ENCODE results near the gene PTPN23. TPM values are rescaled to one million over a fixed set of nuclear protein-coding genes. Genes with fewer than 3 reads are reported as not detected.

The PTPN23 gene
- total and polyA plus RNA-seq, 2 of the 13 experiments (the other 11 are each of a cell fraction or from before 2014, with no cell fraction given) = 2.3 to 3.7 TPM

GRCh38 chr3:47379411-47379899 lies 1.4 kb upstream of the PTPN23 start:
- peak; percentile 82 for FAIRE-seq
- peak; percentile 87; the same call in 1 of the 2 replicates for TF ChIP-seq ZNF746 (CRISPR knock-in tag; IDR thresholded peaks at IDR 0.05)
- no peak; the same call in 1 of the 2 replicates for TF ChIP-seq KMT2A (CRISPR knock-in tag; IDR thresholded peaks at IDR 0.05)
- no peak for TF ChIP-seq SOX6 (IDR thresholded peaks at IDR 0.05)
- TF ChIP-seq SOX6 (CRISPR knock-in tag; IDR thresholded peaks at IDR 0.05) = peak; percentile 95
- no peak for TF ChIP-seq ZNF121 (CRISPR knock-in tag; IDR thresholded peaks at IDR 0.05)
- TF ChIP-seq HNRNPLL (IDR thresholded peaks at IDR 0.05; ENCODE audit: low read depth, low read length, poor library complexity, severe bottlenecking) = no peak
- TF ChIP-seq ZBTB21 (CRISPR knock-in tag; IDR thresholded peaks at IDR 0.05) = no peak
- peak; percentile 74; the same call in 1 of the 2 replicates for TF ChIP-seq ZNF773 (CRISPR knock-in tag; IDR thresholded peaks at IDR 0.05; ENCODE audit: borderline replicate concordance)
- no peak for TF ChIP-seq ZFAT (CRISPR knock-in tag; conservative IDR thresholded peaks at IDR 0.05)
- TF ChIP-seq JARID2 (CRISPR knock-in tag; IDR thresholded peaks at IDR 0.05; ENCODE audit: insufficient replicate concordance) = no peak
- TF ChIP-seq ZSCAN21 (CRISPR knock-in tag; IDR thresholded peaks at IDR 0.05; ENCODE audit: borderline replicate concordance) = peak; percentile 78; the same call in 1 of the 2 replicates
- TF ChIP-seq HOXA3 (CRISPR knock-in tag; IDR thresholded peaks at IDR 0.05) = peak; percentile 82; the same call in 1 of the 2 replicates
- TF ChIP-seq ZNF619 (CRISPR knock-in tag; IDR thresholded peaks at IDR 0.05) = no peak
- TF ChIP-seq CENPX (CRISPR knock-in tag; IDR thresholded peaks at IDR 0.05) = no peak
- TF ChIP-seq, protein P1, sequence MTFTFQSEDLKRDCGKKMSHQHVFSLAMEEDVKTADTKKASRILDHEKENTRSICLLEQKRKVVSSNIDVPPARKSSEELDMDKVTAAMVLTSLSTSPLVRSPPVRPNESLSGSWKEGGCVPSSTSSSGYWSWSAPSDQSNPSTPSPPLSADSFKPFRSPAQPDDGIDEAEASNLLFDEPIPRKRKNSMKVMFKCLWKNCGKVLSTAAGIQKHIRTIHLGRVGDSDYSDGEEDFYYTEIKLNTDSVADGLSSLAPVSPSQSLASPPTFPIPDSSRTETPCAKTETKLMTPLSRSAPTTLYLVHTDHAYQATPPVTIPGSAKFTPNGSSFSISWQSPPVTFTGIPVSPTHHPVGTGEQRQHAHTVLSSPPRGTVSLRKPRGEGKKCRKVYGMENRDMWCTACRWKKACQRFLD (CRISPR knock-in tag; IDR thresholded peaks at IDR 0.05; ENCODE audit: borderline replicate concordance) = no peak
- TF ChIP-seq MAFG (CRISPR knock-in tag; IDR thresholded peaks at IDR 0.05) = no peak
- TF ChIP-seq ZBTB49 (CRISPR knock-in tag; IDR thresholded peaks at IDR 0.05; ENCODE audit: borderline replicate concordance) = peak; percentile 63; the same call in 1 of the 2 replicates
- no peak for TF ChIP-seq ZNF496 (CRISPR knock-in tag; IDR thresholded peaks at IDR 0.05; ENCODE audit: insufficient replicate concordance)
- TF ChIP-seq SNAPC2 (CRISPR knock-in tag; IDR thresholded peaks at IDR 0.05) = 0 out of 2 replicates have a peak, but pooled peaks have one; percentile 13
- TF ChIP-seq ZNF282 (IDR thresholded peaks at IDR 0.05; ENCODE audit: partially characterized antibody) = no peak

More at GRCh38 chr3:47379411-47379899, 1.4 kb upstream of the PTPN23 start:
- H3K79me2 ChIP-seq (ENCODE audit: insufficient read depth, low read length) = peaks cover 31% of the 10 kb centered on the region
- H3K36me3 ChIP-seq (replicated peaks in 1 of 2; ENCODE audit: control insufficient read depth in 1 of 2, insufficient read depth in 2 of 2, low read length in 2 of 2) = no peaks in the 10 kb centered on the region
- no peaks in the 10 kb centered on the region for H3K9me3 ChIP-seq (ENCODE audit: low read length)
- H3K27ac ChIP-seq (ENCODE audit: extremely low read length, insufficient read depth, low read length) = peak overlapping the region; percentile 99
- BruUV-seq (replicated peaks) = no TSS peak
- peak overlapping the region; percentile 83 to 99 (median 87) for H3K4me3 ChIP-seq (replicated peaks in 1 of 3; ENCODE audit: insufficient read depth in 1 of 3, low read depth in 2 of 3, low read length in 3 of 3)
- in situ Hi-C loops (cut with HindIII; ENCODE audit: extremely low pct_ligation_motif_present, low pct_unique_long_range_greater_than_20kb) = no loop called here
- peak overlapping the region; percentile 91 for H3K4me2 ChIP-seq (ENCODE audit: low read depth, low read length)
- POLR2A ChIA-PET = interaction anchor here (0.9 to 3.2 kb wide), 10 partner anchors 9 to 446 kb away, joined by 3 to 25 read pairs (median 5); partner anchors contain the start of genes KIF9 and KLHL18
- H3K4me1 ChIP-seq (ENCODE audit: insufficient read depth, low read length) = peaks cover 70% of the 10 kb centered on the region
- intact Hi-C loops (cut with micrococcal nuclease; ENCODE audit: unreplicated experiment) = no loop called here
- CTCF ChIA-PET (ENCODE audit: low intra/inter-chr PET ratio, low total read pairs) = no interaction called here
- peak overlapping the region; percentile 98 for H3K9ac ChIP-seq (ENCODE audit: insufficient read depth, low read depth, low read length)
- H3K27me3 ChIP-seq (ENCODE audit: control insufficient read depth in 1 of 2, insufficient read depth in 2 of 2, low read length in 2 of 2) = no peaks in the 10 kb centered on the region; a peak in 1 of 5 replicates
- DNase-seq (ENCODE audit: low spot score) = peak; percentile 79
- H2AFZ ChIP-seq (ENCODE audit: low read length) = no peak overlapping the region
- peak; percentile 1; the same call in 1 of the 3 replicates for ATAC-seq
- H4K20me1 ChIP-seq (ENCODE audit: insufficient read depth, low read length) = peaks cover 7% of the 10 kb centered on the region
- WGBS (ENCODE audit: low lambda C conversion rate) = 3% methylated on average over 19 of the region's 19 CpGs

All from HepG2 (cell line).